Measurements from ENCODE around the gene TBX1.
"Not testable (repeated sequence)": the region's sequence is repeated elsewhere in the genome, so short reads cannot be mapped to it uniquely, and the experiment has no call there.

The TBX1 gene

DNA sequence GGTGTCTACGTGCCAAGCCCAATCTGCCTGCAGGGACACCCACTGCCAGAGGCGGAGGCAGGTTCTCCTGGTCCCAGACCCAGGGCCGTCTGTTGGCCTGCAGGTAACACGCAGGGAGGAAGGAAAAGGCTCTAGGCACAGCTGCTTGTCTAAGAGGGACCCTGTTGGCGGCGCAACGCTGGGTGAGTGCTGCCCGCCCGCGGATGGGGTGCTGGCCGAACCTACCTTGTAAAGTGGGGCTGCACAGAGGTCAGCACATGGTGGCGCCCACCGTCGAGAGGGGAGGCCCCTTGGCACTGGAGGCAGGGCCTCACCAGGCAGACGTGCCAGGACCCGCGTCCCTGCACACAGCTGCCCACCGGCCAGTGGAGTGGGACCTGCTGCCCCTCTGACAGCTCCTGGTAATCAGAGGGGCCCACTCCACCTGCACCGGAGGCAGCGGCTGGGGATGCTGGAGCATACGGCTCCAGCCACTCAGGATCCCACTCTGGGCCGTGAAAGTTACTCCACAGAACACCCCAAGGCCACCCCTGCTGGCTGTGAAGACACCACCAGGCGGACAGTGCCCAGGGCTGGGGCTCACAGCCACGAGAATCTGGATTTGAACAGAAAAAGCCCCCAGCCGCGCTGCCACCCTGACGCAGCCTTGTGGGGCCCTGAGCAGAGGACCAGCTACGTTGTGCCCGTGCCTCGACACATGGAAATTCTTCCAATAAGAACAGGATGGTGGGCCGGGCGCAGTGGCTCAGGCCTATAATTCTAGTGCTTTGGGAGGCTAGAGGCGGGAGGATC lies 24.0 kb downstream of the TBX1 start:
- no peak for DNase-seq (ENCODE audit: low read depth in 2 of 2)

DNA sequence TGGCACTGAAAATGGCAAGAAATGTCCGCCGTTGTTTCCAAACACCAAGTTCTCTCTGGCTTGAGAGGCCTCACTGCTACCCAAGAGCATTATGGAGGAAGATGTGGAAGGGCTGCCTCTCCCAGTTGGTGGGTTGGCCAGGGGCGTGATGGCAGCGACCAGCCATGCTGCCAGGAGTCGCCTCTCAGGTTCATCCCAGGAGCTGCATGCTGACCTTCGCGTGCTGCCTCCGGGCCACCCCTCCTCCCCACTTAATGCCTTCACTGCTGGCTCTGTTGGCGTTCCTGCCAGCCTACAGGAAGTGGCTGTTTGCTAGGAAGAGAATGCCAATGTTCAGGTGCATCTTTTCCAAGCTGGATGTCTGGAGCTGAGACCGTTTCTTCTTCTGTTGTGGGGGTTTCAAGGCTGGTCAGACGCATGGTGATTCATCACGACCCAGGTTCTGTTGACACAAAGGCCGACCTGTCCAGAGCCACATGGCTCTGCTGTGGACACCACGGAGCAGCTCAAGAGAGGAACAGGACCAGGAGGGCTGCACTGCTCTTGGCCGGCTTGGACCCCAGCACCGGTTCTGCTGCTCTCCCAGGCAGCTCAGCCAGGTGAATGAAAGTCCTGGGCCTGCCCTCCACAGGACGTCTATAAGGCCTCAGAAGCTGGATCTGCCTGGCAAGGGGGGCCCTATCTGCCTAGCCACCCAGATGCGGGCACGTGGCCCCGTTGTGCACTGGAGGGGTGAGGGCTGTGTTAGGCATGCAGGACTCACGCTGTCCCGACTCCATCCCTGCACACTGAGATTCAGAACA lies 25.1 kb downstream of the TBX1 start:
- DNase-seq (ENCODE audit: low read depth in 2 of 2) = no peak

DNA sequence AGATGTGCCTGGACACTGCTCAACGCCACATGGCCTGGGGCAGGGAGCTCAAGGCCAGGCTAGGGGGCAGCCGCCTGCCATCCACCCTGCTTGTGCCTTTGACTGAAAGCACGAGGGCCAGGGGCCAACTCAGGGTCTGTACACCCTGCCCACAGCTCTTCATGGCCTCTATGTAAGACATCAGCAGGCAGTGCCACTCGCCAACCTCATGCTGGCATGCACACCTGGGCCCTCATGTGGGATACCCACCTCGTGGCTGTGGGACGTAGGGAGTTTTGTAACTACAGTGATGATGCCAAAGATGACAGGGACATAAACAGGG lies 25.6 kb downstream of the TBX1 start:
- DNase-seq (ENCODE audit: low read depth in 2 of 2) = no peak

DNA sequence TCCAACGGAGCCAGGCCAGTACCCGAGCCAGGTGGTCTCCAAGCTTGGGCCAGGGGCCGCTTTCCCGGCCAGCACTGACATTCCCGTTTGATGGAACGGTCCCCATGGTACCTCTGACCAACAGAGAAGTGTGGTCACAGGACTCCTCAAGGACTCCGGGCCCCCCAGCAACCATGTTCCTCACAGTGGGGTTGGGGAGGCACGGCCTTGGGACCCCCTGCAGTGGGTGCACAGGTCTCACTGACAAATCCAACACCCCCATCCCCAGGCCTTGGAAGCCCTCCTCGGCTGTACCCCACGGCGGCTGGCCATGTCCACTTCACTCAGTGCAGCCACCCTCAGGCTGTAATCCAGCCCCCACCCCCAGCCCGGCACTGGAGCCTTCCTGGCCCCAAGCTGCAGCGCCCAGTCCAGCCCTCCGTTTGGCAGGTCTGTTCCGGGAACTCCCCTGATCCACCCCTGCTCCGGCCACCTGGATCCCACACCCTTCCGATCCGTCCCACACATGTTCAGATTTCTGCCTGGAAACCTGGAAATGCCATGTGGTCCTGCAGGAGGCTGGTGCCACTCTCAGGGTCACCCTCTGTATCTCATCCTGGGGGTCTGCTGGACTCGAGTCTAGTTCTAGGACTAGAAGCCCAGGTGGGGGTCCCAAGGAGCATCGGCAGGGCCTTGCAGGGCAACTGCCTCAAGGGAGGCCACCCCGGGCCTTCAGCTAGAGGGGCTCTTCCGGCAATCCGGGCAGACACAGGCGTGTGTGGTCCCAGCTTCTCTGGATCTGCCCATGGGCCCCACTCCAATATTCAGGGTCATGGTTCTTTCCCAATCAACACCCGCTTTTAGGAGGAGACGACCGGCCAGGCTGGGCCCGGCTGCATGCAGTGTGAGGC lies 26.6 kb downstream of the TBX1 start:
- DNase-seq (ENCODE audit: low read depth in 2 of 2) = no peak

DNA sequence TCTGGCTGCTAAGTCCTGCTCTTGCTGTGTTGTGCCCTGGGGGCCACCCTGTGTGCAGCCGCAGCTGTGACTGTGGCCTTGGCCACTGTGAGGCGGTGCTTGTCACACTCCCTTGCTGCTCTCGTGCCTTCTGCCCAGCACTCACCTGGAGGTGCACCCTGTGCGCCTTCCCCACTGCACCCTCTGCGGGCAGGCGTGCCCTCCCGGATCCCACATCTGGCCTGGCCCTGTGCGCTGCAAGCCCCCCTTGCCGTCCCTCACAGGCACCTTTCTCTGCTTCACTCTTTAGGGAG lies 27.2 kb downstream of the TBX1 start:
- DNase-seq (ENCODE audit: low read depth in 2 of 2) = no peak

DNA sequence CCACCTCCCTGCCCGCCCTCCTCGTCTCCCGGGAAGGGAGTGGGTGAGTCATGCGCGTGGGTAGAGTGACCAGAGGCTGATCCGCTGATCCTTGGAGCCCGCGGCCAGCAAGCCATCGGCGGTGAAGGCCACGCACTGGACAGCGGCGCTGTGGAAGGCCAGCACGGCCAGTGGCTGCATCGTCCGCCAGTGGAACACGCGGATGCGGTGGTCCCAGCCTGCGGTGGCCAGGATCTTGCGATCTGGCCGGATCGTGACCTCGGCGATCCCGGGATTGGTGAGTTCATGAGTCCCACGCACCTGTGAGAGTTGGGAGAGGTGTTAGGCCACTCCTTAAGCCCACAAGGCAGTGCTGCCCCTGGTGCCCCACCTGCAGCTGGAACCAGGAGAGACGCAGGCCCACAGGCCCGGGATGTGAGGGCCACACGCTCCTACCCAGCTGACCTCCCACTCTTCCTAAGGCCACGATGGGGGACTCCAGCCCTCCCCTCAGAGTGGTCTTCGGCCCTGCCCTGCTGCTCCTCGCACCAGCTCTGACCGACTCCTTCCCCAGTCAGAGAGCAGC lies 28.2 kb downstream of the TBX1 start:
- no peak for DNase-seq (ENCODE audit: low read depth in 2 of 2)

DNA sequence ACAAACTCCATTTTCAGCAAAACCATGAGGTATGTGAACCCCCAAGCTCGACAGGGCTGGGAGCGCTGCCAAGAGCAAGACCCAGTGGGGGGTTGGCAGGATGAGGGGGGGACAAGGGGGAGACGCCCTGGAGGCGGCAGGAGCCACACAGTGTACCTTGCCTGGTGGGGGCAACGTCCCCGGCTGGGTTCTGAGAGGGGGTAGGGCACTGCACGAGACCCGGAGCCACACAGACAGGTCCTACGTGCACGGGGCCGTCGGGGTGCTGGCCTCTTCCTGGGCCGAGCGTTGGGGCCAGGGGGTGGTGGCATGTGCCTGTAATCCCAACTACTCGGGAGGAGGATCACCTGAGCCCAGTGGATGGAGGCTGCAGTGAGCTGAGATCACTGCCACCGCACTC lies 28.8 kb downstream of the TBX1 start:
- no peak for DNase-seq (ENCODE audit: low read depth in 2 of 2)

DNA sequence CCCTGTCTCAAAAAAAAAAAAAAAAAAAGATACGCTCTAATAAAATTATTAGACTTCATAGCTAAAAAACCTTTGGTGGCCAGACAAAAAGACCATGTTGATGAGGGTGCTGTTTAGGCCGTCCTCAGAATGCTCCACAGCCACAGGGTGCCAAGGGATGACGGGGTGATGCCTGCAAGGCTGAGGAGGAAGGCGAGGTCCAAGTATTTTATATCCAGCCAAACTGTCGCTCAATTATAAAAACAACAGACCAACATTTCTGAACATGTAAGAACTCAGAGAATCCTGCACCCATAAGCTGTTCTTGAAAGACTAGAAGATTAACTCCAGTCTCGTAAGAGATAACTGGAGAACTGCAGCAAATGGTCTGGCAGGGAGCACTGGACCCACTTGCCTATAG lies 29.2 kb downstream of the TBX1 start:
- DNase-seq (ENCODE audit: low read depth in 2 of 2) = no peak

DNA sequence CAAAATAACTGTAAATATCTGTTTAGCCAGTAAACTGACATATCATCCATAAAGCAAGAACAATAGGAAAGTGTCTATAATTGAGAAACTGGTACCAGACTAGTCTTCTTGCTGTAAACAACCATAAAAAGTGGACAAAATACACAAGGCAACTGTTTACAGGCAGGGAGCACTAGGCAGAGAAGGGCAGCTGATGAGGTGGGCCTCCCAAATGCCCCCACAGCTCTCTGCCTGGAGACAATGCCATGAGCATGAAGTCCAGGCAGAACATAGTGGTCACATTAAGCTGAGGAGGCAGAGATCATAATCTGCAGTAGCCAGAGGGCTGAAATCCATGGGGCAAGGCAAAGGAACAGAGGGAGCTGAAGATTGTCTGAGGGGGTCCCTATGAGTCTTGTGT lies 30.7 kb downstream of the TBX1 start:
- DNase-seq (ENCODE audit: low read depth in 2 of 2) = no peak

DNA sequence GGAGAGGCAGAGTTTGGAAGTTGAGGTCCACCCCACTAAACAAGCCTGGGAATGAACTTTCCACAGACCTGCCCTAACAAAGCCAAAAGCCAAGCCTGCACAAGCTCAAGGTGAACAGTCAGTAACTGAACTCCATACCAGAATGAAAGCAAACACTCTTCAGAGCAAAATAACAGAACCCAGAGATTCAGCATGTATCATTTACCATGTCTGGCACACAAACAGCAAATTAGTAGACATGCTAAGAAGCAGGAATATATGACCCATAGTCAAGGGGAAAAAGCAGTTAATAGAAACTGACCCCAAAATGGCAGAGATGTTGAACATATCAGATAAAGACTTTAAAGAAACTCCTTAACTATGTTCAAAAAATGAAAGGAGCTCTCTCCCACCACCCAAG lies 31.3 kb downstream of the TBX1 start:
- no peak for DNase-seq (ENCODE audit: low read depth in 2 of 2)

DNA sequence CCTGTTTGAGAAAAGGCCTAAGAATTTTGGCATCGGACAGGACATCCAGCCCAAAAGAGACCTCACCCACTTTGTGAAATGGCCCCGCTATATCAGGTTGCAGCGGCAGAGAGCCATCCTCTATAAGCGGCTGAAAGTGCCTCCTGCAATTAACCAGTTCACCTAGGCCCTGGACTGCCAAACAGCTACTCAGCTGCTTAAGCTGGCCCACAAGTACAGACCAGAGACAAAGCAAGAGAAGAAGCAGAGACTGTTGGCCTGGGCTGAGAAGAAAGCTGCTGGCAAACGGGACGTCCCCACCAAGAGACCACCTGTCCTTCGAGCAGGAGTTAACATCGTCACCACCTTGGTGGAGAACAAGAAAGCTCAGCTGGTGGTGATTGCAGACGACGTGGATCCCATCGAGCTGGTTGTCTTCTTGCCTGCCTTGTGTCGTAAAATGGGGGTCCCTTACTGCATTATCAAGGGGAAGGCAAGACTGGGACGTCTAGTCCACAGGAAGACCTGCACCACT lies 31.9 kb downstream of the TBX1 start:
- DNase-seq (ENCODE audit: low read depth in 2 of 2) = not testable (repeated sequence)

DNA sequence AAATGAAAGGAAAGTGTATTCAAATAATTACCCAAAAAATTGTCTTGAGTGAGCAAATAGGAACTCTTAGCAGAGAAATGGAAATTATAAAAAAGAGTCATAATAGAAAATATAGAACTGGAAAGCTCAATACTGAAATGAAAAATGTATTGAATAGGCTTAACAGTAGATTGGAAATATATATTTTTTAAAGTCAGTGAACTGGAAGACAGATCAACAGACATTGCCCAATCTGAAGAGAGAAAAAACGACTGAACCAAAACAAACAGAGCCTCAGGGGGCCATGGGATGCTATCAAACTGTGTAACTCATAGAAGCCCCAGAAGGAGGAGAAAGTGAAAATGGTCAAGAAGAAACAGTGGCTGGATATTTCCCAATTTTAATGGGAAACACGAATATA lies 32.6 kb downstream of the TBX1 start:
- no peak for DNase-seq (ENCODE audit: low read depth in 2 of 2)

DNA sequence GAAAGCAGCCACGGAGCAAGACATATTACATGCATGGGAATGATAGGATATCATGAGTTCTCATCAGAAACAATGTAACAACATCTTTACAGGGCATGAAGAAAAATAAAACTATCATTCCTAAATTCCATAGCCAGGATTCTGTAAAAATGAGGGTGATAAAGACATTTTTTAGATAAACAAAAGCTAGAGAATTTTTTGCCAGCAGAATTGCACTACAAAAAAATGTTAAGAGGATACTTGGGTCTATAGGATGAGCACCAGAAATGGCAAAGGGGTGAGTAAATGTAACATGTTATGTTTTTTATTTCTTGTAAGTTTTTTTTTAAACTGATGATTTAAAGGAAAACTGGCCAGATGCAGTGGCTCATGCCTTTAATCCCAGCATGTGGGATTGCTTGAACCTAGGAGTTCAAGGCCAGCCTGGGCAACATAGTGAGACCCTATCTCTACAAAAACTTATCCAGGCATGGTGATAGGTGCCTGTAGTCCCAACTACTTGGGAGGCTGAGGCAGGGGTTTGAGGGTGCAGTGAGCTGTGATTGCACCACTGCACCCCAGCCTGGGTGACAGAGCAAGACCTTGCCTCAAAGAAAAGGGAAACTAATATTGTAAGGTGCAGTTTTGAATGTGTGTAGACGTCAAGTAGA lies 33.2 kb downstream of the TBX1 start:
- no peak for DNase-seq (ENCODE audit: low read depth in 2 of 2)

DNA sequence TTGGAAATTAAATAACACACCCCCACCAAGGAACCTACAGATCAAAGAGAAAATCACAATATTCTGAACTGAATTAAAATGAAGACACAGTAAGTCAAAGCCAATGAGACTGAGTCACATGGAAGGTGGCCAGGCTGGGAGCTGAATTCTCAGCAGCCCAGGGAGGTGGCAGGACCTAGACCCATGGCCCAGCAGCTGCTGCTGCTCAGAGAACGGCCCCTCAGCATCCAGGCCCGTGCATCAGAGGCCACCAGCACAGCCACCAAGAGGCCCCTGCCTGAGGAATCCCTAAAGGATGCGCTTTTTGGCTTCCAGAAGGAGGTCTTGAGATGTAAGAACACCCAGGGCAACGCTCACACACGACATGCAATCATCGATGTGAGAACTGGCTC lies 35.0 kb downstream of the TBX1 start:
- DNase-seq (ENCODE audit: low read depth in 2 of 2) = no peak

DNA sequence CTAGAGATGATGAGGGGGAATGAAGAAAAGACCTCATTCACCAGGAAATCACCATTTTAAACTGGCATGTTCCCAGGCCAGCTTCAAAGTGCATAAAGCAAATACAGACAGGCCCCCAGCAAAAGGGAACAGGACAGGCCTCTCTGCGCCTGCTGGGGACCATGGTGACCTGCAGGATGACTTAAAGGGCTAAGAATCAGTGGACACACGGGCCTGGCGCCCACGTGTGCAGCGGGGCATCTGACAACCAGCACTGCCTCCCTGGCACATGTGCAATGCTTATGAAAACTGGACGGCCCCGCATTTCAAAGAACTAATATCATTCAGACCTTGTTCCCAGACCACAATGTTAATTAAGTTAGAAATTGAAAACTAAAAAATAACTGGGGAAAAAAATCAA lies 35.6 kb downstream of the TBX1 start:
- no peak for DNase-seq (ENCODE audit: low read depth in 2 of 2)

DNA sequence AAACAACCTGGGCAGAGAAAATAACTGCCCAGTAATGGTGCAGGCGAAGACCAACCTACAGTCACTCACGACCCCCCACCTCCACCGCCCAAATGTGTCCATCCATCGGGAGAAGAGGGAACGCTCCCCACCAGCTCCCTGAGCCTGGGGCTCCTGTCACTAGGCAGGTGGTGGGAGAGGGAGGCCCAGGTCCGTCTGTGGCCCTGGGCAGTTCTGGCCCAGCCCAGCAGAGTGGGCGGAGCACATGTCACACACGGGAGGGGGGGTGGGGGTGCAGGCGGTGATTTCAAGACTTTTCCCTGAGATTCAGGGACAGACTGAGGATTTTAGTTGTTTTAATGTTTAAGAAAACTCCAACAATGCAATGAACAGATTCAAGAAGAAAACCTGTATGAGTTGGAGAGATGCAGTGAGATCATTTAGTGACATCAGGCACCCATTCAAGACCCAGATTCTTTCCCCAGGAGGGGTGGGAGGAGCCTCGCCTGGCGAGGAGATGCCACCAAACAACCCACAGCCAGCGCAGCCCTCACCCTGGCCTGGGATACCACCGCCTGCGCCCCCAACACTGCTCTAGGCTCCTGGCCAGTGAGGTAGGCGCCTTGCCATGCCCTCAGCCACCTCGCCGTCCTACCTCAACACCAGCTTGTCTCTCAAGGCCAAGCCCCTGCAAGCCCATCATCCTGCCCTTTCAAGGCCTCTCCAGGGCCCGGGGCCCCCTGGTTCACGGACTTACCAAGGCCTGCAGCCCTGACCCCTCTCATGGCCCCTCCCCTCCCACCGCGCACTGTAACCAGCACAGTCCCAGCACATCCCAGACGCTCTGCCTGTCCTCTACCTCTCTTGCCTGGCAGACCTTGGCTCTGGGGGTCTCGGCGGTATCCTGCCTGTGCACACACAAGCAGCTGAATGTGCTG lies 36.8 kb downstream of the TBX1 start:
- no peak for DNase-seq (ENCODE audit: low read depth in 2 of 2)

DNA sequence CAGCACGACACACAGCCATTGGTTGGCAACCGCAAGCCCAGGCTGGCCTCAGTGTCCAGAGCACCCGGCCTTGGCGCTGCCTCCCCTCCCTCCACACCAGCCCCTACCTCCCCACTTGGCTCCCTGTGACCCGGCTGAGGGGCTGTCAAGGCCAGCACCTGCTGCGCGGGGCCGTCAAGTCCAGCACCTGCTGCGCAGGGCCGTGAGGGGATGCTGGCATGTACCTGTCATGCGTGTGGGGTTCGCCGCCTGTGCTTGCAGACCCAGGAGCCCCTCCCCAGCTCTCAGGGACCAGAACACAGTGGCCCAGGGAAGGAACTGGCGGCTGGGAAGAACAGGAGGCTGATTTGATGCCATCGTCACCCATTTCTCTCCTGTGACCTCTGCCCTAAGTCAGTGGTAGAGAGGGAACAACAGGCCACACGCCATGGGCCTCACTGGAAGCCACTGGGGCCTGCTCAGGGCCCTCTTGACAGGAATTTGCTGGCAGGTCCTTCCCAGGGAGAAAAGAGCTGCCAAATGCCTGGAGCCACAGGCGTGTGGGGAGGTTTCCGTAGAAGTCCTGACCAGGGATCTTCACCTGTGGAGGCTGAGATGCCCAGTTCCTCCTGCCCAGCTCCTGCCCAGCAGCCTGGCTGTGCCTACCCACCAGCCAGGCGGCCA lies 37.6 kb downstream of the TBX1 start:
- DNase-seq (ENCODE audit: low read depth in 2 of 2) = no peak

DNA sequence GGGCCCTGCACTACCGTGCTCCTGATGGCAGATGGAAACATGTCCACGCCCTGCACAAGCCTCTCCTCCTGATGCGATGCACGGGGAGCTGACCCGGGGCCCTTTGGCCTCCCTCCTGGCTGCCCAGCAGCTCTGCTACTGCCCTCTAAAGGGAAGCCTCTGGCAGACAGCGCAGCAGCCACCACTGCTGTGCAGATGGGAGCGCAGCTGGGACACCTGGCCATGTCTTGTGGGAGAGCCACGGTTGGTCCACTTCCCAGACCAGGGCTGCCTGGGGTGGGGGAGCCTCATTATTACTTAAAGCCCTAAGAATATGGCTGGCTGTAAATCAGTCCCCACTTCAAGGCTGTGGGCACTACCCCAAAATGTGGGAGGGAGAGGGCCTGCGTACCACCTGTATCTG lies 38.3 kb downstream of the TBX1 start:
- no peak for DNase-seq (ENCODE audit: low read depth in 2 of 2)

DNA sequence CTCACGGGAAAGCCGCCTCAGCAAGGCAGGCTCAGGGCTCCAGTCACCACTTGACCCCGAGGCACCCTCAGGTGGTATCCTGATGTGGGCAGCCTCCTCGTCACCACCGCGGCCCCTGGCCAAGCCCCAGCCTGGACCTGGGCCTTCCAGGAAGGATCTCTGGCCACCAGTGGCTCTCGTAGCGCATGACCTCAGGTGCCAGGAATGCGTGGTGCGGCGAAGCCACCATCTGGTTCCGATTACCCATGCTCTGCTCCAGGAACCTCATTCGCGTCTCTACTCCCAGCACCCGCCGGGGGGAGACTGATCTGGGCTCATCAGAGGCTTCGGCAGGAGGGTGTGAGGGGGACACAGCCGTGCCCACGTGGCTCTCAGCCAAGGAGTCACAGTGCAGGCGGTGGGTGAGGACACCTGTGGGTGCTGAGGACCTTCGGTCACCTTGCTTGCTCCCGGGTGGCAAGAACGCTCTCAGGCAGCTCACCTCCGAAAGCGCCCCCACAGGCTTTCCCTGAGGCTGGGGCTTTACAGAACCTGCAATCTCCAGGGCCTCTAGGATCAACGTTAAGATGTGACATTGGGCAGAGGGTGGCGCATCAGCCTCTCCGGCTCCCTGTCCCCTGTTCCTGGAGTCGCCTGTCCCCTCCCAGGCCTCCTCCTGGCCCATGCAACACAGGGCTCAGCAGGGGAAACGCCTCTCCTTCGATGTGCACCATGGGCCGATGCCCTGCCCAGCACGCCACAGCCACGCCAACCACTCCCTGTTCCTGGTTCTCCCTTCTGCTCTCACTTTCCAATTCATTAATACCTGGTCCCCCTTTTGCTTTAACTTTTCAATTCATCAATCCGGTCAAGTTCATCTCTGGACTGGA lies 39.0 kb downstream of the TBX1 start:
- peak; percentile 89 to 90 for DNase-seq (ENCODE audit: low read depth in 2 of 2)

Measured in fibroblast of skin of left quadriceps (primary cell).